Ovary (tissue), 9 donors: ENCODE results near the gene SAG. TPM values are rescaled to one million over a fixed set of nuclear protein-coding genes. Genes with fewer than 3 reads are reported as not detected.

ENCODE experiments used
- DNase-seq, 5 donors: peaks; one replicate each; pipeline ENCODE4 v3.0.0-alpha.2; 2019 to 2020
- H3K27ac ChIP-seq, 2 donors: fragments of 200-600 bp; one replicate each; pipeline versions ENCODE4 v1.5.1 to v1.8.0; 2019 to 2022
- H3K27me3 ChIP-seq: fragments of 200-600 bp; one replicate; pipeline ENCODE4 v1.8.0; 2022
- H3K36me3 ChIP-seq: fragments of 200-600 bp; sonication (generic); one replicate; pipeline ENCODE4 v1.5.1; 2019
- H3K4me1 ChIP-seq: one replicate; pipeline ENCODE4 v1.8.1; 2013; ENCODE audit warnings: mild to moderate bottlenecking, moderate library complexity; ENCODE audit not compliant: insufficient read depth
- H3K4me3 ChIP-seq: fragments of 200-600 bp; sonication (generic); one replicate; pipeline ENCODE4 v1.5.1; 2017
- H3K9me3 ChIP-seq, 2 donors: fragments of 200-600 bp in 1 of 2; sonication (generic) in 1 of 2; one replicate each; pipeline versions ENCODE4 v1.5.1 to v1.8.1; 2013 to 2019; ENCODE audit warnings: mild to moderate bottlenecking in 1 of 2, moderate library complexity in 1 of 2
- EP300 ChIP-seq: sonication (generic); formaldehyde crosslinking; IDR thresholded peaks from one replicate; pipeline ENCODE4 v1.6.1; 2017; ENCODE audit warnings: antibody characterized with exemption
- POLR2A ChIP-seq: fragments of 450-650 bp; IDR thresholded peaks from one replicate; pipeline ENCODE4 v1.6.1; 2017; ENCODE audit warnings: antibody characterized with exemption, mild to moderate bottlenecking, moderate library complexity
- WGBS, 3 donors: extraction: QIAGEN DNeasy Blood & Tissue Kit in 1 of 3; methylation state at CpG; one replicate each; pipeline versions ENCODE4 v1.1.5 to v1.1.7; 2013 to 2017; 5-methylcytosine and 5-hydroxymethylcytosine counted together
- intact Hi-C, 4 donors: fragments of 100-400 bp; cut with DNase I; formaldehyde crosslinking; loops; one replicate each; pipeline versions ENCODE4 v1.11.0 to v1.15.1; 2022 to 2023
- polyA plus RNA-seq, 2 donors: library from polyadenylated mRNA; stranded (reverse); fragments of 200-250 nt in 1 of 2; fragments of 350-450 nt in 1 of 2; fragmentation: Illumina TruSeq in 1 of 2; extraction: RNeasy Lipid Tissue Mini Kit (QIAGEN cat#74804) in 1 of 2; gene quantifications; one replicate each; pipeline ENCODE4 v1.2.3, GENCODE V29; 2013 to 2014
- total RNA-seq, 7 donors: library from RNA; depleted of rRNA in 2 of 7; stranded (reverse); fragments of >200 nt in 2 of 7; fragmentation: NEBNext Ultra II Directional in 3 of 7; extraction: Animal tissue kit (Norgen Biotek cat#: 25700) in 3 of 7; gene quantifications; one replicate each; pipeline versions ENCODE4 v1.1.0 to v1.2.4, GENCODE V29; 2016 to 2023
- TF ChIP-seq, protein P1 (sequence below), 3 donors: fragments of 450-650 bp in 2 of 3; fragments of 200-600 bp in 1 of 3; IDR thresholded peaks; one replicate each; pipeline versions ENCODE4 v1.5.1 to v1.8.0; 2016 to 2022; ENCODE audit warnings: antibody characterized with exemption in 3 of 3, mild to moderate bottlenecking in 1 of 3
- donor health status: DM: no; HTN: no; CAD: no; lungs with moderate emphysema.
- donor health status: DM: no; HTN: no; CAD: no.
- donor health status: Bipolar disorder and iron deficiency.
- donor health status: DM: yes; HTN: yes; CAD: no.
- donor health status: DM: no; HTN: no; CAD: no.
- donor health status: DM: yes; HTN: yes; CAD: no.

SAG gene
- total and polyA plus RNA-seq, 9 donors, result not detected

DNA sequence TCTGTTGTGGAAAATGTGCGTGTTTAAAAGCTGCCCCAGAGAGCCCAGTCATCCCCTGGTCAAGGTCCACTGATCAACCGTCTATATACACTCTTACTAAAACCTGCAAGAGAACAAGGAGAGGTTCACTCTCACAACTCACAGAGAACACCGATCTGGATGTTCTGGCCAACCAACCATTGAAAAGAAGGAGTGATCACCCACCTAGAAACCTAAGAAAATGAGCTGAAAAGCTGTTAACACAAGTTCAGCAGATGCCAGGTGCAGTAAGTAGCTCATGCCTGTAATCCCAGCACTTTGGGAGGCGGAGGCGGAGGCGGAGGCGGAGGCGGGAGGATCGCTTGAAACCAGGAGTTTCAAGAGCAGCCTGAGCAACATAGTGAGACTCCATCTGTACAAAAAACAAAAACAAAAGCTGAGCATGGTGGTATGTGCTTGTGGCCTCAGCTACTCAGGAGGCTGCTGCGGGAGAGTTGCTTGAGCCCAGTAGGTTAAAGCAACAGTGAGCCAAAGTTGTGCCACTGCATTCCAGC lies 41.7 kb upstream of the SAG start:
- TF ChIP-seq EP300, result no peak
- TF ChIP-seq, protein P1, sequence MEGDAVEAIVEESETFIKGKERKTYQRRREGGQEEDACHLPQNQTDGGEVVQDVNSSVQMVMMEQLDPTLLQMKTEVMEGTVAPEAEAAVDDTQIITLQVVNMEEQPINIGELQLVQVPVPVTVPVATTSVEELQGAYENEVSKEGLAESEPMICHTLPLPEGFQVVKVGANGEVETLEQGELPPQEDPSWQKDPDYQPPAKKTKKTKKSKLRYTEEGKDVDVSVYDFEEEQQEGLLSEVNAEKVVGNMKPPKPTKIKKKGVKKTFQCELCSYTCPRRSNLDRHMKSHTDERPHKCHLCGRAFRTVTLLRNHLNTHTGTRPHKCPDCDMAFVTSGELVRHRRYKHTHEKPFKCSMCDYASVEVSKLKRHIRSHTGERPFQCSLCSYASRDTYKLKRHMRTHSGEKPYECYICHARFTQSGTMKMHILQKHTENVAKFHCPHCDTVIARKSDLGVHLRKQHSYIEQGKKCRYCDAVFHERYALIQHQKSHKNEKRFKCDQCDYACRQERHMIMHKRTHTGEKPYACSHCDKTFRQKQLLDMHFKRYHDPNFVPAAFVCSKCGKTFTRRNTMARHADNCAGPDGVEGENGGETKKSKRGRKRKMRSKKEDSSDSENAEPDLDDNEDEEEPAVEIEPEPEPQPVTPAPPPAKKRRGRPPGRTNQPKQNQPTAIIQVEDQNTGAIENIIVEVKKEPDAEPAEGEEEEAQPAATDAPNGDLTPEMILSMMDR (IDR thresholded peaks at IDR 0.05), result no peak
- TF ChIP-seq POLR2A, result no peak
- Histone ChIP-seq H3K4me1 (no peaks in the 10 kb centered on the region), H3K27ac (no peak overlapping the region), H3K27me3 (no peaks in the 10 kb centered on the region), H3K9me3 (no peaks in the 10 kb centered on the region), H3K36me3 (no peaks in the 10 kb centered on the region), H3K4me3 (no peak overlapping the region)
- intact Hi-C loops, result loop anchor here in 1 of 4 donors (10.0 kb wide), 1 partner anchor 179 kb away; no protein-coding TSS in a partner anchor
- no peak for DNase-seq
- WGBS, 3 donors, result 93 to 96% (median 94%) methylated on average over 10 of the region's 10 CpGs

DNA sequence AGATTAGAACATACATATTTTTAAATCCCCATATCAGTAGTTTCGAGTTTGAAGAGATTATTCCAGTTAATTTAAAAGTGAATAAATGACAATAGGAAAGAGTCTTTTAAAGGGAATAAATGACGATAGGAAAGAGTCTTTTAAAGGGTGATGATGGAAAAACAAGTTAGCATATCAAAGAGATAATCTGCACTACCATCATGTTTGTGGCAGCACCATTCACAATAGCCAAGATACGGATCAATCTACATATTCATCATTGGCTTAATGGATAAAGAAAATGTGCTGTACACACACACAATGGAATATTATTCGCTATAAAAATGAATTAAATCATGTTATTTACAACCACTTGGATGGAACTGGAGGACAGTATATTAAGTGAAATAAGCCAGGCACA lies 41.1 kb upstream of the SAG start:
- no peaks in the 10 kb centered on the region for H3K4me1 ChIP-seq
- H3K27me3 ChIP-seq, result no peaks in the 10 kb centered on the region
- no peak overlapping the region for H3K4me3 ChIP-seq
- no peak overlapping the region for H3K27ac ChIP-seq
- no peaks in the 10 kb centered on the region for H3K9me3 ChIP-seq
- TF ChIP-seq, protein P1 (IDR thresholded peaks at IDR 0.05), result no peak
- TF ChIP-seq POLR2A (no peak), EP300 (no peak)
- H3K36me3 ChIP-seq, result no peaks in the 10 kb centered on the region
- no peak for DNase-seq
- WGBS, 3 donors, result 86 to 95% (median 95%) methylated on average over 4 of the region's 4 CpGs
- intact Hi-C loops, result loop anchor here in 1 of 4 donors (10.0 kb wide), 1 partner anchor 178 kb away; no protein-coding TSS in a partner anchor

DNA sequence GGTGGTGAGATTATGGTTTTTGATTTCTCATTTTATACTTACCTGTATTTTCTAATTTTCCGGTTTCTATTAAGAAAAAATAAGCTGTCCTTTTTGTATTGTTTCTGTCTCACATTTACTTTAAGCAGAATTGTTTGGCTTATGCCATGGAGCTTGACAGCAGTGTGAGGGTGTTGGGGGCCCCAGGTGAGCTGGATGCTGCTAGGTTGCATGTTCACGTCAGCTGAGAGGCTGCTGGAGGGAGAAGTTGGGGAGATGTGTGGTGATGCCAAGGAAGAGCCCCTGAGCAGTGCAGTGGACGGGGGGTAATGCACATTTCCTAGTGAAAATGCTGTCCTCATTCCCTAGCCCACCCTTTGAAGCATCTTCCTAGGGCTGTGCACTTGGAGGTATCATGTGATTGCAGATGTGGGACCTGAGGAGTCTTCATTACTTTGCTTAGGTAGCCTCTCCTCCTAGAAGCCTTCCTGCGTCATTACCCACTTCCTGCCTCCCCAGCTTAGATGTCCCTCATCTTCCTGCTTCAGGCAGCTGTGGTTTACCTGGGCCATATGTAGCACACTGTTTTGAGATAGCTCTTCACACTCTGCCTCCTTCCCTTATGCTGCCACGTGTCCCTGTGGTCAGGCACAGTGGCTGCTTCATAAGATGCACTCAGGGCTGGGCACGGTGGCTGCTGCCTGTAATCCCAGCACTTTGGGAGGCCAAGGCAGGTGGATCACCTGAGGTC lies 39.9 kb upstream of the SAG start:
- H3K36me3 ChIP-seq, result no peaks in the 10 kb centered on the region
- no peaks in the 10 kb centered on the region for H3K9me3 ChIP-seq
- intact Hi-C loops, result loop anchor here in 1 of 4 donors (10.0 kb wide), 1 partner anchor 177 kb away; no protein-coding TSS in a partner anchor
- no peak overlapping the region for H3K27ac ChIP-seq
- TF ChIP-seq, protein P1 (IDR thresholded peaks at IDR 0.05), result no peak
- TF ChIP-seq POLR2A (no peak), EP300 (no peak)
- H3K4me1 ChIP-seq, result no peaks in the 10 kb centered on the region
- no peak for DNase-seq
- H3K27me3 ChIP-seq, result no peaks in the 10 kb centered on the region
- H3K4me3 ChIP-seq, result no peak overlapping the region
- 90 to 97% (median 94%) methylated on average over 6 of the region's 6 CpGs for WGBS, 3 donors

DNA sequence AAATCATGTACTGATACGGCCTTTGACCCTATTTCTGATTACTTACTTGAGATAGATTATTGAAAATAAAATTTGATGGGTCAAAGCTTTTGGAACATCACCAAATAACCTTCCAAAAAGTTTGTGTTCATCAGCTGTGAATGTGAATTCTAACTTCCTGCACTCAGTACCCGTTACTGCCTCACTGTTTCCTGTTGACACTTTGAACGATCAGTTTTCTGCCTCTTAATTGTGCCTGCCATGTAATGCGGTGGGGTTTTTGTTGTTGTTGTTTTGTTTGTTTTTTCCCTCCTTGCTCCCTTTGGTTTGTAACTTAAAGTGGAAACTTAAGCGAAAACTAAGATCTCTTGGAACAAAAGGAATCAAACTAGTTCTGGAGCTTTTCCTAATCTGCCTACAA lies 37.2 kb upstream of the SAG start:
- no peak for DNase-seq
- H3K9me3 ChIP-seq, result no peaks in the 10 kb centered on the region
- WGBS, 3 donors, result 74 to 79% (median 77%) methylated on average over 5 of the region's 5 CpGs
- H3K4me1 ChIP-seq, result no peaks in the 10 kb centered on the region
- intact Hi-C loops, result no loop called here
- no peaks in the 10 kb centered on the region for H3K27me3 ChIP-seq
- no peaks in the 10 kb centered on the region for H3K36me3 ChIP-seq
- no peak for TF ChIP-seq EP300
- TF ChIP-seq, protein P1 (IDR thresholded peaks at IDR 0.05), result no peak
- TF ChIP-seq POLR2A, result no peak
- no peak overlapping the region for H3K27ac ChIP-seq
- H3K4me3 ChIP-seq, result no peak overlapping the region
